GM04503 (cell line): ENCODE data around the gene ASCL2.

Source experiments
- DNase-seq: peaks from one replicate; pipeline ENCODE4 v3.0.0-alpha.2; 2012; ENCODE audit warnings: low read depth

Gene ASCL2

DNA sequence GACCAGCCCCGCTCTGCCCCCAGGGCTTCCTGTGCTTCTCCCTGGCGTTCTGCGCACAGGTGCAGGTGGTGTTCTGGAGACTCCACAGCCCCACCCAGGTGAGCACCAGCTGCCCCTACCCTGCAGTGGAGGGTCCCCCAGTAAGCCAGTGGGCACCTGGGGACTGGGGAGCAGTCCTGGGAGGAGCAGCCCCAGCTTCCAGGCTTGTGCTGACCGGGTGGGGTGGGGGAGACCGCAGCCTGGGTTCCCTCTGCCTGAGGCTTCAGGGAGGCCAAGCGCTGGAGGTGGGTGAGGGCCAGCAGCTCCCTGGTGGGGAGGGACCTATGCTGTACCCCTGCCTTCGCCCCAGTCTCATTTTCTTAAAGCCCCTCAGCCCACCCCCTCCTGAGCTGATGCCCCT is 38.3 kb upstream of the ASCL2 start:
- DNase-seq: no peak

- no peak for DNase-seq
Measured at GRCh38 chr11:2307501-2308331, 37.3 kb upstream of the ASCL2 start.

DNA sequence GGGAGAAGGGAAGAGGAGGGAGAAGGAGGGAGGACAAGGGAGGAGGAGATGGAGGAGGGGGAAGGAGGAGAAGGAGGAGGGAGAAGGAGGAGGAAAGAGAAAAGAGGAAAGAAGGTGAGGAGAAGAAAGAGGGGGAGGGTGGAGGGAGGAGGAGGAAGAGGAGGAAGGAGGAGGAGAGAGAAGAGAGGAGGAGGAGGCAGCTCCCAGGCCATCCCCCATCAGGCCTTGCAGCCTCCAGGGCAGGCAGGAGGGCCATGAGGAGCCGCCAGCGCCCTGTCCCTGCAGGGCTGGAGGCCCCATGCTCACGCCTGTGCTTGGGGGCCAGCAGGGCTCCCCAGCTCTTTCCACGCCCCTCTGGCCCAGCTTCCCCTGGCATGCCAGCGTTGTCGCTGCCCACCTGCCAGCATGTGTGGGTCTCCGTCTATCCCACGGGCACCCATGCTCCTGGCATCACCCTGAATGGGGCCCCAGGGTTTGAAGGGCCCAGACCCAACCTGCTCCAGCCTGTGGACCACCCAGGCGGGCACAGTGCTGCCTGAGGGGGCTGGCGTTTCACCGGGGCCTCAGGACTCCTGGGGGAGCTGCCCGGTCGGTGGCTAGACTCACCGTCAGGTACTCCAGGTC is 36.6 kb upstream of the ASCL2 start:
- DNase-seq: no peak

DNA sequence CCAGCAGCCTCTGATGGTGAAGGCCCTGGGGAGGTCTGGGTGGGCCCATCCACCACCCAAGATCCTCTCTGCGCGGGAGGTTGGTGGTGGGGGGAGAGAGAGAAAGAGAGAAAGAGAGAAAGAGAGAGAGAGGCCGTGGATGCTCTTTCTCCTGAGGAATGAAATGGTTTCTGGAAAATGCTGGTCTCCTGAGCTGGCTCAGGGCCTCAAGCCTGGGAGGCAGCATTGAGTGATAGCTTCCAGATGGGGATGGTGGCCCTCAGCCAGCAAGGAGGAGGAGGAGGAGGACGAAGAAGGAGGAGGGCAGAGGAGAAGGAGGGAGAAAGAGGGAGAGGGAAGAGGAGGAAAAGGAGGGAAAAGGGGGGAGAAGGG is 36.0 kb upstream of the ASCL2 start:
- peak; percentile 78 for DNase-seq

DNA sequence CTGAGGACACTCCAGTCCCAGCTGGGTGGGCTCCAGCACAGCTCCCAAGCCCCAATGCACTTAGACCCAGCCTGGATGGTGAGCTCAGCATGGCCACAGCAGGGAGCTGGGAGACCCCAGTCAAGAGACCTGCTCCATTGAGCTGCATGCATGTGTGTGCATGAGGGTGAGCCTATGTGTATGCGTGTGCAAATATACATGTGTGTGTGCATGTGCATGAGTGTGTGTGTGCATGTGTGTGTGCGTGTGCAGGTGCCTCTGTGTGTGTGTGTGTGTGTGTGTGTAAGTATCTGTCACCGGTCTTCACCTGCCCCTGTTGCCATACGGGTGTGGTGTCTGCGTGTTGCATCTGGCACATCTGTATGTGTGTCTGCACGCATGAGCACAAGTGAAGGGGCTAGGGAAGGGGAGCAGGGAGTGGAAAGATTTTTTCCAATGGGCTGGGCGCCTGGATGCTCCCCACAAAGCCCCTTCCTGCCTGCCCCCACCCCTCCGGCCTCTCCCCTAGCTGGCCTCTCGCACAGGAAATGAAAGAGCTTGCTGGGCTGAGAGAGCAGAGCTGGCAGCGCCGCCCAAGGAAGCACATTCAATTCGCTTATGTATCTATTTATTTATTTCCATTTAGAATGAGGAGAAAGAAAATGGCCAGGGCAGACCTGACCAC is 35.5 kb upstream of the ASCL2 start:
- no peak for DNase-seq

GRCh38 chr11:2305140-2305778 is 34.9 kb upstream of the ASCL2 start:
- DNase-seq: no peak

GRCh38 chr11:2304506-2305139 is 34.2 kb upstream of the ASCL2 start:
- no peak for DNase-seq

- no peak for DNase-seq
Measured at GRCh38 chr11:2303627-2304505, 33.5 kb upstream of the ASCL2 start.

GRCh38 chr11:2302896-2303626 is 32.7 kb upstream of the ASCL2 start:
- DNase-seq: no peak

- no peak for DNase-seq
Measured at GRCh38 chr11:2302306-2302895, 32.0 kb upstream of the ASCL2 start.

DNA sequence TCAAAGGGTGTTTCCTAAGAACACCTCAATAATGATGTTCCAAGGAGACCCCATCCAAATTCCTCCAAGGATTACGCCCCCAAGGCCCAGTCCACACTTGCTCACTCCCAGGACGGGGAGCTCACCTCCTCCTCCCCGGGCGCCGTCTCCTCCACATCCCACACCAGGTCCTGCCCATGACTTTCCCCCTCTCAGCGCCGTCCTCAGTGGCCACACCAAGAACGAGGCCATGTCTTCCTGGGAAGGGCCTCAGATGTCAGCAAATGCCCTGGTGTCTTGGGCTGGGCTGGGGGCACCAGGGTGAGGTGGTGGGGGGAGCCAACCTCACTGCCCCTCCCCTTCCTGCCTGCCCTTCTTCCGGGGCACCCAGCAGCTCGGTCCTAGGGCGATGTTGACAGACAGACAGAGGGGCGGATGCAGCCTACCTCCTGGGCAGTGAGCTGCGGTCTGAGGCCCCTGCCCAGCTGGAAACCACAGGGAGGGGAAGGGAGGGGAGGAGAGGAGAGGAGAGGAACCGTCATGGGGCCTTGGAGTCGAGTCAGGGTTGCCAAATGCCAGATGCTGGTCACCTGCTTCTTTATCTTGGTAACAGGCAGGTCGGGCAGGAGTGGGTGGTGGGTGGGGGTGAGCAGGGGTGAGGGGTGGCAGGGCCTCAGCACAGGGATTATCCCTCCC is 31.4 kb upstream of the ASCL2 start, which contains the start of the genes C11orf21 and TSPAN32:
Gene C11orf21 (minus strand): TSS at position 288 of the 675 bp plus-strand sequence. CDS start 110 bp downstream, at position 178.
Gene TSPAN32 (plus strand): TSS at position 383 of the 675 bp plus-strand sequence. CDS start 137 bp downstream, at position 520.
- no peak for DNase-seq

DNA sequence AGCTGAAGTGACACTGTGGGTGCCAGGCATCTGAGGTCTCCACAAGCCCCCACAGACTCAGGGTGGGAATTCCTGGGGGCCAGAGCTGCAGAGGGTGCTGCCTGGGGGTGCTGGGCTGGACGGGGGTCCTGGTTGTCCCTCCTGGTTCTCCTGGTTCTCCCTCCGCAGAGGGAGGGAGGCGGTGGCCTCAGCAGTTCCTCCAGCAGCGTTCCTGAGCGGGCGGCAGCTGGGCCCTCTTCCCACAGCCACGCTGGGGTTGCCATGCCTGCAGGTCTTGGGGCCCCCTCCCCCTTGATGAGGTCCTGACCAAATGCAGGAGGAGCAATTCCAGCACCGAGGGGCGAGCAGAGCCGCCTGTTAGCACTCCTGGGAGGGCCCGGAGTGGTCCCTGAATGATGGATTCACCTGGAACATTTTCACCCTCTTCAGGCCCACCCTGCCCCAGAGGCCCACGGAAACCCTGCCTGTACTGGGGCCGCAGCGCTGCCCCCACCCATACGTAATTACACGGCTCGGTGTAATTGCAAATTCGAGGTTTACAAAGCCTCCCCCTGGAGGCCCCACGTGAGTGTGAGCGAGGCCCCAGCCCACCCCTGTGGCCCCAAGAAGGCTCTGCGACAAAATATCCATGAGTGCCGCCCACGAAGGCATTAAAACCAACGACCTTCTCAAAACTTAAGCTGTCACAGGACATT is 30.7 kb upstream of the ASCL2 start:
- DNase-seq: no peak

- DNase-seq: no peak
Measured at GRCh38 chr11:2300290-2300935, 30.0 kb upstream of the ASCL2 start.

DNA sequence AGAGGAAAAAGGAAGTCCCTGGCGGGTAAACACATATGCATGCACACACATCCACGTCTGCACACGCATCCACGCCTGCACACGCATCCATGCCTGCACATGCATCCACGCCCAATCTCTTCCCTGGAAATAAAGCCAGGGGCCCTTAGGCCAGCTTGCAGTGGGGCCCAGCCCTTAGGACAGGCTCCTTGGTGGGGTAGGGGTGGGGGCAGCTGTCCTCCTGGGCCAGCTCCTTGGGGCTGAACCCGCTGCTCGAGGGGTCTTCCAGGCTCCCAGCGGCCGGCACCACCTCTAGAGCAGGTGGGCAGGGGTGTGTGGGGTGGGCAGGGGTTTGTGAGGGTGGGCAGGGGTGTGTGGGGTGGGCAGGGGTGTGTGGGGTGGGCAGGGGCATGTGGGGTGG is 29.4 kb upstream of the ASCL2 start:
- DNase-seq: no peak

DNA sequence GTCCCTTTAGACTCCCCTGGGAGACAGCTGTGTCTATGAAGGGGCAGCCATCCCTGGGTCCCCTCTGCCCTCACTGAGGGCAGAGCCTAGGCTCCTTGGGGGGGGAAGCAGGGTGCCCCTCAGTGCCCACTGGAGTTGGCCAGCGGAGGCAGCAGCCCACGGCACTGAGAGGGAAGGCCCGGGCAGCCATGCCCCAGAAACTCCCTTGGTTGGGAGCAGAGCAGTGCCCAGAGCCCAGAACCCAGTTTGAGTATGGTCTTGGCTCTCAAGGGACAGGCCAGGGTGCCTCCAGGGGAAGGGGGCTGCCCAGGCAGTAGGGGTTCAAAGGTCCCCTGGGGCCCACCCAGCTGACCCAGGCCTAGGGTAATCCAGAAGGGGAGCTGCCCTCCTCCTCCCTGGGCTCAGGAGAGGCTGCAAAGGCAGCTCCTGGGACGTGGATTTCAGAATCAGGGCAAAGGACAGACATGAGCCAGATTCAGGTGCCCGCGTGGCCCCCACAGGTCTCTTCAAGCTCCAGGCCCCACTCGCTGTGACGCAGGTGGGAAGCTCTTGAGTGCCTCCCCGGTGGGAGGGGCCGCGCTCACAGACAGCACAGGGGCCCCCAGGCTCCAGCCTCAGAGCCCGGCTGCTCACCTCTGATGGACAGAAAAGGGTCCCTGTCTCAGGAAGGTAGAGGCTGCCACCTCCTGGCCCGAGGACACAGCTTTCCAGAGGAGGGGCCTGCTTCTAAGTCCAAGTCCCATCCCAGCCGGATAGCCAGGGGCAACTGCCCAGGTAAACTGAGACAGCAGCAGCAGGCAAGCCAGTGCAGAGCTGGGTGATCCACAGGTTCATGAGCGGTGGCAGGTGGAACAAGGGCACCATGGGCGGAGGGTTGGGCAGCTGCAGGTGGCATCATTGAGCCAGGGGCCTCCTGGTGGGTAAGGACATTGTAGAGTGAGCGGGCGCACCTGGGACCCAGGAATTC is 28.7 kb upstream of the ASCL2 start:
- DNase-seq: no peak

DNA sequence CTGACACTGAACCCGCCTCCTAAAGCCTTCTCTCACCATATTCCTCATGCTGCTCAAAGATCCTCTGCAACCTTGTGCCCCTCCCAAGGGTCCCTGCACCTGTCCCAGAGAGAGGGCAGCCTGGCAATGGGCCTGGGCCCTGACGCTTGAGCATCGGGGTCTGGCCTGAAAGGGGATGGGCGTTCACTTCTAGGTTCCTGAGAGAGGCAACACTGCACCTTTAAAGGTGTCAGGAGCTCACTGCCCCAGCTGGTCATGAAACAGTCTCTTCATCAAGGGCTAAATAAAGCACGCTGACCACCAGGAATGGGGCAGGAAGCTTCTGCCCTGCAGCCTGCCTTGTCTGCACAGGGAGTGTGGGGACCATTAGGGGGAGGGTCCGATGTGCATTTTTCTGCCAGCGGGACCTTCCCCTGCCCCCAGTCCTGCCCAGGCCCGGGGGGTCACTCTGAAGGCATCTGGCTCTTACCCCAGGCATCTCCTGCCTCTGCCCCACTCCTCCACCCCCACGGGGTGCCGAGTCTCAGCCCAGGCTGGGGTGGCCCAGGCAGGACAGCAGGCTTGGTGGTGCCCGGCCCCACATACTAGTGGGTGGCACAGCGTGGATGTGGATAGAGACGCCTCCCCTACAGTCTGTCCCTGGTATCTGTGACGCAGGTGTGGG is 27.9 kb upstream of the ASCL2 start:
- no peak for DNase-seq
